Measurements from ENCODE around the gene RNF181. TPM values are rescaled to one million over a fixed set of nuclear protein-coding genes. Genes with fewer than 3 reads are reported as not detected.
"Not testable (repeated sequence)": the region's sequence is repeated elsewhere in the genome, so short reads cannot be mapped to it uniquely, and the experiment has no call there.

The RNF181 gene
- total and polyA plus RNA-seq, 2 donors (not counting 3 experiments of a cell fraction or from before 2014, with no cell fraction given) = 142 to 629 TPM

GRCh38 chr2:85613717-85614515 lies 18.4 kb downstream of the RNF181 start:
- POLR2A ChIA-PET = no interaction called here
- H3K27me3 ChIP-seq (ENCODE audit: control insufficient read depth in 2 of 2, insufficient read depth in 2 of 2, low read length in 2 of 2) = no peaks in the 10 kb centered on the region
- no peak overlapping the region for H3K27ac ChIP-seq (ENCODE audit: insufficient read depth, low read depth, low read length)
- H3K36me3 ChIP-seq (ENCODE audit: control insufficient read depth in 2 of 2, extremely low read depth in 1 of 2, insufficient read depth in 2 of 2, low read length in 2 of 2) = peaks cover 1 to 2% of the 10 kb centered on the region in 2 experiments
- no peak for DNase-seq (ENCODE audit: low read depth, low spot score)
- H3K9me3 ChIP-seq (replicated peaks; ENCODE audit: control insufficient read depth, insufficient read depth, low read length) = no peaks in the 10 kb centered on the region
- H4K20me1 ChIP-seq (replicated peaks; ENCODE audit: control insufficient read depth, extremely low read depth, insufficient read depth, low read length) = no peaks in the 10 kb centered on the region
- no peak overlapping the region for H3K4me2 ChIP-seq (ENCODE audit: insufficient read depth, low read length)
- no peak for TF ChIP-seq GATA2 (IDR thresholded peaks at IDR 0.05; ENCODE audit: insufficient read depth, insufficient read length, low read depth, low read length)
- no peak for TF ChIP-seq EZH2 (IDR thresholded peaks at IDR 0.05; ENCODE audit: borderline replicate concordance, low read depth, low read length, severe bottlenecking)
- TF ChIP-seq, protein P1, sequence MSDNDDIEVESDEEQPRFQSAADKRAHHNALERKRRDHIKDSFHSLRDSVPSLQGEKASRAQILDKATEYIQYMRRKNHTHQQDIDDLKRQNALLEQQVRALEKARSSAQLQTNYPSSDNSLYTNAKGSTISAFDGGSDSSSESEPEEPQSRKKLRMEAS (IDR thresholded peaks at IDR 0.05; ENCODE audit: insufficient read depth, insufficient read length) = no peak
- TF ChIP-seq POLR2AphosphoS5 (IDR thresholded peaks at IDR 0.05; ENCODE audit: insufficient read depth, low read depth, low read length) = no peak
- no peak for TF ChIP-seq MYC (IDR thresholded peaks at IDR 0.05; ENCODE audit: low read depth, low read length)
- no peak for TF ChIP-seq JUN (IDR thresholded peaks at IDR 0.05; ENCODE audit: borderline replicate concordance, insufficient read depth, insufficient read length, low read depth)
- TF ChIP-seq FOS (IDR thresholded peaks at IDR 0.05; ENCODE audit: borderline replicate concordance, insufficient read depth, low read length) = no peak
- TF ChIP-seq POLR2A (IDR thresholded peaks at IDR 0.05; ENCODE audit: low read depth, low read length) = no peak
- TF ChIP-seq CTCF (IDR thresholded peaks at IDR 0.05; ENCODE audit: extremely low read depth in 1 of 2, insufficient read depth in 1 of 2, low read depth in 1 of 2, low read length in 2 of 2) = no peak
- no peaks in the 10 kb centered on the region for H3K9me1 ChIP-seq (replicated peaks; ENCODE audit: control insufficient read depth, extremely low read depth, insufficient read depth, low read length)
- CTCF ChIA-PET = no interaction called here
- intact Hi-C loops (cut with micrococcal nuclease) (no loop called here), dilution Hi-C loops (cut with MboI; ENCODE audit: extremely low pct_ligation_motif_present, low sequenced_read_pairs) (no loop called here)
- H3K79me2 ChIP-seq (ENCODE audit: control insufficient read depth, insufficient read depth, low read length) = peaks cover 40% of the 10 kb centered on the region
- BruUV-seq (replicated peaks) = no TSS peak
- no peak for FAIRE-seq
- H3K4me3 ChIP-seq (replicated peaks in 1 of 3; ENCODE audit: insufficient read depth in 1 of 3, low read depth in 1 of 3, low read length in 3 of 3) = no peak overlapping the region
- no peak overlapping the region for H2AFZ ChIP-seq (ENCODE audit: low read depth, low read length)
- no peak overlapping the region for H3K9ac ChIP-seq (replicated peaks; ENCODE audit: extremely low read depth, insufficient read depth, low read length)
- peaks cover 17% of the 10 kb centered on the region for H3K4me1 ChIP-seq (ENCODE audit: control insufficient read depth, extremely low read depth, insufficient read depth, low read length)

- H3K4me2 ChIP-seq (ENCODE audit: insufficient read depth, low read length); DNase-seq (ENCODE audit: low read depth, low spot score); POLR2A ChIA-PET; BruUV-seq (replicated peaks); H3K9me1 ChIP-seq (replicated peaks; ENCODE audit: control insufficient read depth, extremely low read depth, insufficient read depth, low read length); FAIRE-seq; dilution Hi-C loops (cut with MboI; ENCODE audit: extremely low pct_ligation_motif_present, low sequenced_read_pairs); H2AFZ ChIP-seq (ENCODE audit: low read depth, low read length); H3K27ac ChIP-seq (ENCODE audit: insufficient read depth, low read depth, low read length); H3K27me3 ChIP-seq (ENCODE audit: control insufficient read depth in 2 of 2, insufficient read depth in 2 of 2, low read length in 2 of 2); H3K9me3 ChIP-seq (replicated peaks; ENCODE audit: control insufficient read depth, insufficient read depth, low read length); H4K20me1 ChIP-seq (replicated peaks; ENCODE audit: control insufficient read depth, extremely low read depth, insufficient read depth, low read length); H3K9ac ChIP-seq (replicated peaks; ENCODE audit: extremely low read depth, insufficient read depth, low read length); CTCF ChIA-PET; H3K36me3 ChIP-seq (ENCODE audit: control insufficient read depth in 2 of 2, extremely low read depth in 1 of 2, insufficient read depth in 2 of 2, low read length in 2 of 2); H3K4me3 ChIP-seq (replicated peaks in 1 of 3; ENCODE audit: insufficient read depth in 1 of 3, low read depth in 1 of 3, low read length in 3 of 3): not testable (repeated sequence)
- intact Hi-C loops (cut with micrococcal nuclease) = loop anchor here (5.0 kb wide), 1 partner anchor 192 kb away; no protein-coding TSS in a partner anchor
- Histone ChIP-seq H3K4me1 (ENCODE audit: control insufficient read depth, extremely low read depth, insufficient read depth, low read length) (peaks cover 17% of the 10 kb centered on the region), H3K79me2 (ENCODE audit: control insufficient read depth, insufficient read depth, low read length) (peaks cover 48% of the 10 kb centered on the region)
Observed at GRCh38 chr2:85614757-85615156, 19.2 kb downstream of the RNF181 start.

Data from endothelial cell of umbilical vein (primary cell).